Embryonic facial prominence (tissue), 1 donor: Measurements from ENCODE around the gene FCGR2B.
"Not testable (repeated sequence)": the region's sequence is repeated elsewhere in the genome, so short reads cannot be mapped to it uniquely, and the experiment has no call there.

Experiments
- DNase-seq: peaks from one replicate; pipeline ENCODE4 v3.0.0-alpha.2; 2016; ENCODE audit errors: extremely low spot score

Gene FCGR2B

GRCh38 chr1:161647507-161648360 lies 15.2 kb upstream of the FCGR2B start:
- not testable (repeated sequence) for DNase-seq

DNA sequence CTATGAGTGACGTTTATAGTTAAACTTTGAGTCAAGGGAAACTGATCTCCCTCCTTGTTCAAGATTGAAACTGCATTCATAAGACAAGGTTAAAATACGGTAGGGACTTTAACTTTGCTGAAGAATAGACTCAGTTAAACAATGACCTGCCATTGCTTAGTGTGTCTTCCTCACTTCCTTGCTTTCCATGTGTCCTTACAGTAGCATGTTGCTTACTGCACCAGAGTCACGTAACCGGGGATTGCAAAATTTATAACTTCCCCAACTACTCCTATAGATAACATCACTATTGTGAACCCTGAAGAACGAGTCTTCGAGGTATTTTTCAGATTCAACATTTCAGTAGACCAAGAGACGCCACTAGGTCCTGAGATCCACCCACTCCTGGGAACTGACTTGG lies 9.4 kb upstream of the FCGR2B start:
- DNase-seq, result not testable (repeated sequence)

GRCh38 chr1:161653971-161654370 lies 9.0 kb upstream of the FCGR2B start:
- DNase-seq, result not testable (repeated sequence)

DNA sequence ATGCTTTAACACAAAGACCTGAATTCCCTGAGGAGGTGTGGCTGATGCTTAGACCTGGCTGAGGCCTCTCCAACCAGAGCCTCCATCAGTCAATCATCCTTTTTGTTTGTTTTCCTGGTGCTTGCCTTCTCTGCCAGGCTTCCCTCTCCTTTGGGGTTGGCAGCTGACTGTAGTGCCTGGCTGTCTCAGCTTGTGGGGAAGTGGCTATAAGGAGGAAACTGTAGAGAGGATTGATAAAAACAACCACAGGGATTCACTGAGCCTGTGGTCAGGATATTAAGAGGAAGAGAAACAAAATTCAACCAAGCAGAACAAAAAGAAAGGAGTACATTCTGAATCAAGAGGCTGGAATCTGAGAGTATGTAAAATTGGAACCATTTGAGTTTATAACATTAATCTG lies 4.4 kb upstream of the FCGR2B start:
- not testable (repeated sequence) for DNase-seq

GRCh38 chr1:161661660-161662311 lies 1.2 kb upstream of the FCGR2B start:
- DNase-seq, result not testable (repeated sequence)

GRCh38 chr1:161663569-161663968 lies 626 bp downstream of the FCGR2B start:
- DNase-seq, result not testable (repeated sequence)

DNA sequence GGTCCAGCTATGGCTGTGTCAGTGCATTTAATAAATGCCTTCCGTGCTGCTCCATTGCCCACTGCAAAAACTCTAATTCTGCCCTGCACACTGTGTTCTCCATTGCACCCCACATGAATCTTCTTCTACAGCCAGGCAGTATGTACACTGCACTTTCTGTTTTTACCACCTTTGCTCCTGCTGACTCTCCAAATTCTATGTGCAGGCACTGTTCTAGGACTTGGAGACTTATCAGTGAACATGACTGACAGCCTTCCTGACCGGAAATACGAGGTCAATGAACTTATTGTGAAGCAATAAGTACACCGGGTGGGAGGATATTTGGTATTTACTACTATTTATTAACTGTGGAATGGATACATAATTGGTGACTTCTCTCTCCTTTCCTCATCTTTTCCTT lies 1.7 kb downstream of the FCGR2B start:
- DNase-seq, result not testable (repeated sequence)

DNA sequence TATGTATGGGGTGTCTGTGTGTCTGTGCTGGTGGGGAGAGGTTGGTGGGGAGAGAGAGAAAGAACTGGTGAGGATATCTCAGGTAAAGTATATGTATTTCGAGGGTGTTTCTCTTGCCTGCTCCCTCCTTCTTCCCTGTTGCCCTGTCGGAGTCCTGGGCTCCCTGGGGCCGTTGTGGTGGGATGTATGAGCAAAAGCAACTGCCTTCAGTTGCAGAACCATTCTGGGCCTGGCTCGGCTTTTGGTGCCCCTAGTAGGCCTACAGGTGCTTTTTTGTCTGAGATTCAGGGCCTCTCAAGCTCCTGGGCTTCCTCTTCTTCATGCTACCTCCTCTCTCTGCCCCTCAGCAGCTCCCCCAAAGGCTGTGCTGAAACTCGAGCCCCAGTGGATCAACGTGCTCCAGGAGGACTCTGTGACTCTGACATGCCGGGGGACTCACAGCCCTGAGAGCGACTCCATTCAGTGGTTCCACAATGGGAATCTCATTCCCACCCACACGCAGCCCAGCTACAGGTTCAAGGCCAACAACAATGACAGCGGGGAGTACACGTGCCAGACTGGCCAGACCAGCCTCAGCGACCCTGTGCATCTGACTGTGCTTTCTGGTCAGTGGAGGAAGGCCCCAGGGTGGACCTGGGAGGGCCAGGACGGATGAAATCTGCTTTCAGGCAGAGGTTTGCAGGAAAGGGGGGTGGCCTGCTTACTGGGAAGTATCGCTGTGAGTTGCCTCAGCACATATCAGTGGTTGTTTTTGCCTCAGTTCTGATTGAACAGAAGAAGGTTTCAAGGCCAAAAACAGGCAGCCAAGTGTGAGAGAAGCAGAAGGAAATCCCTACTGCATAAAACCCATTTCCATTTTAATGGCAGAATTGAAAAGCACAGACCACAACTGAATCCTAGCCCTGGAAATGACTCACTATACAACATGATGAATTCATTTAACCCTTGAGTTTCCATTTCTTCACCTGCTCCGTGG lies 8.4 kb downstream of the FCGR2B start:
- DNase-seq, result not testable (repeated sequence)

- DNase-seq, result not testable (repeated sequence)
These were observed 10.5 kb downstream of the FCGR2B start for GRCh38 chr1:161673437-161673836.

DNA sequence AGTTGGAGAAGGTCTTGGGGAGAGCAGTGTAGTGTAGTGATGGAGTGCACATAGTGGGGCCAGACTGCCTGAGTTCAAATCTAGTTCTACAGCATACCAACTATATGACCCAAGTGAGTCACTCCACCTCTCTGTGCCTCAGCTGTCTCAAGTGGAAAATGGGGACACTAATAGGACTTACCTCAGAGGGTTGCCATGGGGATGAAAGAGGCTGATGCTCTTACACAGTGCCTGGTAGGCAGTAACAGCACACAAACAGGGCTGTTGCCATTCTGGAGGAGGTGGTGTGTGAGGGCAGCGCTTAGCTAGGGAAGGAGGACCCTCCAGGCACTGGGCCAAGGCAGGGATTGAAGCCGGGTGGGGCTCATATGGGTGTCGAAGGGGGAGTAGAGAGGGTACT lies 11.5 kb downstream of the FCGR2B start:
- not testable (repeated sequence) for DNase-seq

DNA sequence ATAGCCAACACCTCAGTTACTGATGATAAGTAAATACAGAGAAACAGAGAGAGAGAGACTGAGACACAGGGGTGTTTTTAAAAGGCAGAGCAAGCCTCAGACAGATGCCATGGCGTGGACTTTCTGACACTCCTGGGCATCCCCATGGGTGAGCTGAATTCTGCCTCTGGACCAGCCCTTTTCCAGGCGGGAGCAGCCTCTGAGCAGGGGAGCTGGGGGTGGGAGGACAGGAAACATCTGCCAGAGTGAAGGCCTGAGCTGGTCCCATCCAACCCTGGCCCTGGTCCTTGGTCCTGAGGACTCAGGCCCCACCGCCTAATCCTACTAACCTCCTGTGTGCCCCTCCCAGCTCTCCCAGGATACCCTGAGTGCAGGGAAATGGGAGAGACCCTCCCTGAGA lies 12.0 kb downstream of the FCGR2B start:
- DNase-seq, result not testable (repeated sequence)

DNA sequence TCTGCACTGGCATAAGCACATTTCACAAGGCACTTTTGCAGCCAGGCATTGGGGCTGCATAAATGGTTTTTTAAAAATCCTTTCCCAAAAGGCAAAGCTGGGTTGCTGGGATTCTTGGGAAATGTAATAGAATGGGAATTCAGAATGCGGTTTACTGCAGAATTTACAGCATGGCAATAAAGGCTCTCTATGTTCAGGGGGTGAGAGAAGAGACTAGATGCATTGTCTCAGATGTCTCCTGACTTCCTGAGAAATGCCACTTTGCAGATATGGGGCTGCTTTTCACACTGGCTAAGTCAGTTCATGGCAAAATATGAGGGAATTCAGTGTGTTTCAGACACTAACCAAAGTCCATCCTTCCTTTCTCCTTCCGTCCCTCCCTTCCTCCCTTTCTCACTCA lies 13.5 kb downstream of the FCGR2B start:
- no peak for DNase-seq

DNA sequence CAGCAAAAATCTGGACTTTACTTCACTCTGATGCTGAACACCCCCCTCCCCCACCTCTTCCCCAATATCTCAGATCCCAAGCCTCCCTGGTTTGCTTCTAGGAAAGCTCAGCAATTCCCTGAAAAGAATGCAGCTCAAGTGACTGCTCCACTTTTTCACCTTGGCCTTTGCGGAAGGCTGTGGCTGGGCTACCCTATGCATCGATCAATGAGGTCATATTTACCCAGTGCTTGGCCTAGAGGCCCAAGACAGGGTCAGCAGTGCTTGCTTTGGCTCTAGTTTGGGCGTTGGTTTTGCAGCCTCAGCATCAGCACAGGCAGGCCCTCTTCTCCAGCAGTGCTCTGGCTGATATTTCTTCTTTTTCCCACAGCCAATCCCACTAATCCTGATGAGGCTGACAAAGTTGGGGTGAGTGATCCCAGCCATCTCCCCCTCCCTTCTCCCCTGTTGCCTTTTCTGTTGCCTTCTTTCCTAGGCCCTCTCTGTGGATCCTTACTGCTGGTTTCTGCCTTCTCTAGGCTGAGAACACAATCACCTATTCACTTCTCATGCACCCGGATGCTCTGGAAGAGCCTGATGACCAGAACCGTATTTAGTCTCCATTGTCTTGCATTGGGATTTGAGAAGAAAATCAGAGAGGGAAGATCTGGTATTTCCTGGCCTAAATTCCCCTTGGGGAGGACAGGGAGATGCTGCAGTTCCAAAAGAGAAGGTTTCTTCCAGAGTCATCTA lies 14.2 kb downstream of the FCGR2B start:
- no peak for DNase-seq

DNA sequence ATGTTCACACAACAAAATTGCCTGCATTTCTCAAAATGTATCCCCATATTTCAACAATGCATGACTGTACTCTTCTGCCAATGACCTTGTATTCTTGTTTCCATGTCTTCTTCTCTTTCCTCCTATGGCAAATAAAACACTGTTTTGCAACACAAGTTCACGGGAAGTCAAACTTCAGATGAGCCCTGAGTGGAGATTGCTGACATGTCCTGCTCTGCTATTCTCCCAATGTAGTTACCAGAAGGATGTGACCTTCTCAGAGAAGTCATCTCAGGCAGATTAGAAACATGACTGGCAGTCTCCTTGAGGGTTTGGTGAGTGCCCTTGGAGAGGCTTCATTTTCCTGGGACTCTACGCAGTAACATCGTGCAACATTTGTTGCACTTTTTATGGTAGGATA lies 15.6 kb downstream of the FCGR2B start:
- no peak for DNase-seq

- DNase-seq, result no peak
These were observed 18.9 kb downstream of the FCGR2B start for GRCh38 chr1:161681879-161682278.

DNA sequence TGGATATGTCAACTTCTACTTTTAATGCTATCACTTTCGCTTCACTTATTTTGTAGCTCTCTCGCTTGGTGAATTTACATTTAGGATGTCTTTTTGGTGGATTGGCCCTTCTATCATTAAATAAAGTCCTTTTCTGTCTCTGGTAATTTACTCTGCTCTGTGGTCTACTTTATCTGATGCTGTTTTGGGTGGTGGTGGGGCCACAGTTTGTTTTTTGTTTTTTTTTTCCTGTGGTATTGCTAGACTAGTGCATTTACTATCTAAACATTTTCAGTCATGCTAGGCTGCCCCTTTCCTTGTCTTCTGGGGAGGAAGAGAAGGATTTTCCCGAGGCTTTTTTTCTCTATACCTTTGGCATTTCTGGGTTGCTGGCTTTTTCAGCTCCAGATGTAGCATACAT lies 26.0 kb downstream of the FCGR2B start:
- DNase-seq, result no peak

DNA sequence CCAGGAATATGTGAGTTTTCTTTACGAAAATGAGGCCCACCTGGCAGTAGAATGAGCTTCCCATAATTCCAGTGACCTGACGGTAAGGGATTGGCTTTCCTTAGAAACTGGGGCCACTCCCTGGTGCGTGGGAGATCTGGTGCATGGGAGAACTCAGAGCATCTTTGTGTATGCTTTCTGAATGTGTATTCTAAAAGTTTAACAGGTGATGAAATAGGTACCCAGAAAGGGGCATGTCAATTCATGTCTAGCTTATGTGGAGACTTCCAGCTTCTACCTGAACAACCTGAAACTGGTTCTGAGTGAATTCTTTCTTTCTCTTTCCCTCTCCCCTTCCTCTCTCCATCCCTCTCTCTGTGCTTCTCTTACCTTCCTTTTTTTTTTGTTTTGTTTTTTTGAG lies 28.9 kb downstream of the FCGR2B start:
- DNase-seq, result no peak

DNA sequence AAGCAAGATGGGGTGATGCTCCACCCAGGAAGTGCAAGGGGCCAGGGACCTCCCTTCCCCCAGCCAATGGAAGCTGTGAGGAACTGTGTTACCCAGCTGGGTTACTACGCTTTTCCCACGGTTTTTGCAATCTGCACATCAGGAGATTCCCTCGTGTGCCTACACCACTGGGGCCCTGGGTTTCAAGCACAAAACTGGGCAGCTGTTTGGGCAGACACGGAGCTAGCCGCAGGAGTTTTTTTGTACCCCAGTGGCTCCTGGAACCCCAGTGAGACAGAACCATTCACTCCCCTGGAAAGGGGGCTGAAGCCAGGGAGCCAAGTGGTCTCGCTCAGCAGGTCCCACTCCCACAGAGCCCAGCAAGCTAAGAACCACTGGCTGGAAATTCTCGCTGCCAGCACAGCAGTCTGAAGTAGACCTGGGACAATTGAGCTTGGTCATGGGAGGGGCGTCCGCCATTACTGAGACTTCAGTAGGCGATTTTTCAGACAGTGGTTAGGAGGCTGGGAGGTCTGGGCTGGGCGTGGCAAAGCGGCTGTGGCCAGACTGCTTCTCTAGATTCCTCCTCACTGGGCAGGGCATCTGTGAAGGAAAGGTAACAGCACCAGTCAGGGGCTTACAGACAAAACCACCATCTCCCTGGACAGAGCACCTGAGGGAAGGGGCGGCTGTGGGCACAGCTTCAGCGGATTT lies 30.2 kb downstream of the FCGR2B start:
- DNase-seq, result not testable (repeated sequence)

DNA sequence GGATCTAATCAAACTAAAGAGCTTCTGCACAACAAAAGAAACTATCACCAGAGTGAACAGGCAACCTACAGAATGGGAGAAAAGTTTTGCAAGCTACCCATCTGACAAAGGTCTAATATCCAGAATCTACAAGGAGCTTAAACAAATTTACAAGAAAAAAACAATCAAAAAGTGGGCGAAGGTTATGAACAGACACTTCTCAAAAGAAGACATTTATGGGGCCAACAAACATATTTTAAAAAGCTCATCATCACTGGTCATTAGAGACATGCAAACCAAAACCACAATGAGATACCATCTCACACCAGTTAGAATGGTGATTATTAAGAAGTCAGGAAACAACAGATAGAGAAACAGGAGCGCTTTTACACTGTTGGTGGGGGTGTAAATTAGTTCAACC lies 35.4 kb downstream of the FCGR2B start:
- DNase-seq, result not testable (repeated sequence)

- no peak for DNase-seq
These were observed 39.3 kb downstream of the FCGR2B start for GRCh38 chr1:161702250-161702649.

DNA sequence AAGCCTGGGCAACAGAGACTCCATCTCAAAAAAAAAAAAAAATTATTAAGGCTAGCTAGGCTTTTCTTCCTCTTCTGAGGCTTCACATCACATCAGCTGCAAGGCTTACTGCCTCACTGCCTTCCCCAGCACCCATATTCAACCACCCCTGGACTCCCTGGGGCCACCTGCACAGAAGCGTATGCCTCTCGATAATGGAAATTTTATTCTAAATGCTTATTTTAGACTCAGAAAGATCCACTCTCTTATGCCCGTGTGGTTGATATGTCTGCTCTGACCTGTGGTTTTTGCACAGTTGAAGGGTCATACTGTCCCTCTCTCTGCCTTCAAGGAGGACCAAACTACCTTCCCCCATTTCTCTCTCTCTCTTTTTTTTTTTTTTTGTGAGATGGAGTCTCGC lies 42.6 kb downstream of the FCGR2B start:
- no peak for DNase-seq
